WERI-Rb-1 (cell line): ENCODE data around the gene TGFBR3.

Experiments
- DNase-seq: peaks from one replicate; pipeline ENCODE4 v3.0.0-alpha.2; 2020
- H3K27ac ChIP-seq: fragments of 250-450 bp; sonication (Bioruptor Pico); 2 replicates; pipeline ENCODE4 v1.5.1; 2020; ENCODE audit warnings: mild to moderate bottlenecking, moderate library complexity
- H3K27me3 ChIP-seq: fragments of 250-450 bp; sonication (Bioruptor Pico); 2 replicates; pipeline ENCODE4 v1.5.1; 2021; ENCODE audit warnings: mild to moderate bottlenecking, low read depth, moderate library complexity; ENCODE audit not compliant: insufficient read depth, severe bottlenecking
- H3K36me3 ChIP-seq: fragments of 250-450 bp; sonication (Bioruptor Pico); 2 replicates; pipeline ENCODE4 v1.5.1; 2020; ENCODE audit warnings: mild to moderate bottlenecking, moderate library complexity
- H3K4me3 ChIP-seq: 2 replicates; pipeline ENCODE4 v1.5.1; 2011; ENCODE audit warnings: low read depth, mild to moderate bottlenecking, control low read depth, low read length
- H3K9me3 ChIP-seq: fragments of 250-450 bp; sonication (Bioruptor Pico); 2 replicates; pipeline ENCODE4 v1.5.1; 2021; ENCODE audit warnings: mild to moderate bottlenecking, moderate library complexity; ENCODE audit not compliant: severe bottlenecking
- CTCF ChIP-seq: IDR thresholded peaks from 2 replicates; pipeline ENCODE4 v1.5.1; 2011; ENCODE audit warnings: low read depth, mild to moderate bottlenecking, control low read depth, inconsistent platforms, low read length

The TGFBR3 gene

GRCh38 chr1:91885716-91886506, at the start of gene TGFBR3:
Gene TGFBR3 (minus strand): TSS chr1:91886151. CDS start chr1:91861531, 24,620 bp downstream.
- H3K27ac ChIP-seq, result peak within 1 kb of the TSS; percentile 59
- H3K4me3 ChIP-seq, result peak within 1 kb of the TSS; percentile 68
- DNase-seq, result peak; percentile 90

GRCh38 chr1:91929250-91929649, 43.3 kb upstream of the TGFBR3 start:
- Histone ChIP-seq H3K27me3 (no peaks in the 10 kb centered on the region), H3K27ac (no peak overlapping the region), H3K4me3 (no peak overlapping the region), H3K9me3 (no peaks in the 10 kb centered on the region), H3K36me3 (no peaks in the 10 kb centered on the region)
- no peak for TF ChIP-seq CTCF
- DNase-seq, result no peak

More at GRCh38 chr1:91885716-91886506, at the start of gene TGFBR3:
- Histone ChIP-seq H3K9me3 (no peaks in the 10 kb centered on the region), H3K36me3 (no peaks in the 10 kb centered on the region), H3K27me3 (no peaks in the 10 kb centered on the region)
- peak; percentile 60 for TF ChIP-seq CTCF

- no peaks in the 10 kb centered on the region for H3K36me3 ChIP-seq
Observed at GRCh38 chr1:91928026-91928425, 42.1 kb upstream of the TGFBR3 start.

GRCh38 chr1:91925644-91926435, 39.9 kb upstream of the TGFBR3 start:
- Histone ChIP-seq H3K4me3 (no peak overlapping the region), H3K27ac (no peak overlapping the region), H3K9me3 (no peaks in the 10 kb centered on the region), H3K27me3 (no peaks in the 10 kb centered on the region), H3K36me3 (no peaks in the 10 kb centered on the region)
- DNase-seq, result no peak
- TF ChIP-seq CTCF, result no peak

More at GRCh38 chr1:91928026-91928425, 42.1 kb upstream of the TGFBR3 start:
- TF ChIP-seq CTCF, result no peak
- H3K27ac ChIP-seq, result no peak overlapping the region
- H3K9me3 ChIP-seq, result no peaks in the 10 kb centered on the region
- no peak overlapping the region for H3K4me3 ChIP-seq
- H3K27me3 ChIP-seq, result no peaks in the 10 kb centered on the region
- no peak for DNase-seq

GRCh38 chr1:91924146-91924545, 38.2 kb upstream of the TGFBR3 start:
- Histone ChIP-seq H3K36me3 (no peaks in the 10 kb centered on the region), H3K4me3 (no peak overlapping the region), H3K27me3 (no peaks in the 10 kb centered on the region), H3K27ac (no peak overlapping the region), H3K9me3 (no peaks in the 10 kb centered on the region)
- no peak for DNase-seq
- TF ChIP-seq CTCF, result no peak
